ENCODE data around the gene CAPN8.

CAPN8 gene

GRCh38 chr1:223695941-223696340 lies 30.4 kb upstream of the CAPN8 start:
- Histone ChIP-seq H2AFZ (ENCODE audit: low read depth, low read length) (no peak overlapping the region), H3K9ac (ENCODE audit: low read depth, low read length) (no peak overlapping the region), H3K27ac (ENCODE audit: low read length) (no peak overlapping the region), H3K9me3 (ENCODE audit: insufficient read depth, low read length, severe bottlenecking) (no peaks in the 10 kb centered on the region), H3K4me1 (ENCODE audit: insufficient read depth, low read length) (peaks cover 4% of the 10 kb centered on the region), H3K4me2 (ENCODE audit: insufficient read depth, low read length) (no peak overlapping the region), H3K79me2 (ENCODE audit: insufficient read depth, low read length) (no peaks in the 10 kb centered on the region), H4K20me1 (ENCODE audit: insufficient read depth, low read length) (no peaks in the 10 kb centered on the region), H3K4me3 (ENCODE audit: low read depth in 1 of 2, low read length in 2 of 2) (no peak overlapping the region), H3K36me3 (ENCODE audit: insufficient read depth, low read length) (no peaks in the 10 kb centered on the region), H3K27me3 (ENCODE audit: insufficient read depth, low read length, poor library complexity) (no peaks in the 10 kb centered on the region)
- TF ChIP-seq CTCF (IDR thresholded peaks at IDR 0.05; ENCODE audit: borderline replicate concordance, extremely low read depth, low read length, poor library complexity, severe bottlenecking) (no peak), EZH2 (IDR thresholded peaks at IDR 0.05; ENCODE audit: borderline replicate concordance, low read depth, low read length, severe bottlenecking) (no peak)
- ATAC-seq (ENCODE audit: insufficient read depth, low read depth) (no peak), DNase-seq (no peak)

- H2AFZ ChIP-seq (ENCODE audit: low read depth, low read length), result no peak overlapping the region
- no peak overlapping the region for H3K27ac ChIP-seq (ENCODE audit: low read length)
- no peaks in the 10 kb centered on the region for H3K27me3 ChIP-seq (ENCODE audit: insufficient read depth, low read length, poor library complexity)
- no peak overlapping the region for H3K4me2 ChIP-seq (ENCODE audit: insufficient read depth, low read length)
- DNase-seq, result no peak
- no peak overlapping the region for H3K4me3 ChIP-seq (ENCODE audit: low read depth in 1 of 2, low read length in 2 of 2)
- H3K4me1 ChIP-seq (ENCODE audit: insufficient read depth, low read length), result peaks cover 4% of the 10 kb centered on the region
- no peaks in the 10 kb centered on the region for H3K36me3 ChIP-seq (ENCODE audit: insufficient read depth, low read length)
- H3K79me2 ChIP-seq (ENCODE audit: insufficient read depth, low read length), result no peaks in the 10 kb centered on the region
- TF ChIP-seq EZH2 (IDR thresholded peaks at IDR 0.05; ENCODE audit: borderline replicate concordance, low read depth, low read length, severe bottlenecking) (no peak), CTCF (IDR thresholded peaks at IDR 0.05; ENCODE audit: borderline replicate concordance, extremely low read depth, low read length, poor library complexity, severe bottlenecking) (no peak)
- ATAC-seq (ENCODE audit: insufficient read depth, low read depth), result no peak
- no peak overlapping the region for H3K9ac ChIP-seq (ENCODE audit: low read depth, low read length)
- no peaks in the 10 kb centered on the region for H4K20me1 ChIP-seq (ENCODE audit: insufficient read depth, low read length)
- H3K9me3 ChIP-seq (ENCODE audit: insufficient read depth, low read length, severe bottlenecking), result no peaks in the 10 kb centered on the region
Observed at GRCh38 chr1:223695014-223695548, 29.6 kb upstream of the CAPN8 start.

GRCh38 chr1:223691121-223691520 lies 25.6 kb upstream of the CAPN8 start:
- Histone ChIP-seq H3K4me1 (ENCODE audit: insufficient read depth, low read length) (no peaks in the 10 kb centered on the region), H3K27me3 (ENCODE audit: insufficient read depth, low read length, poor library complexity) (no peaks in the 10 kb centered on the region), H3K4me3 (ENCODE audit: low read depth in 1 of 2, low read length in 2 of 2) (no peak overlapping the region), H3K4me2 (ENCODE audit: insufficient read depth, low read length) (no peak overlapping the region), H3K9me3 (ENCODE audit: insufficient read depth, low read length, severe bottlenecking) (no peaks in the 10 kb centered on the region), H2AFZ (ENCODE audit: low read depth, low read length) (no peak overlapping the region), H4K20me1 (ENCODE audit: insufficient read depth, low read length) (no peaks in the 10 kb centered on the region), H3K79me2 (ENCODE audit: insufficient read depth, low read length) (no peaks in the 10 kb centered on the region), H3K27ac (ENCODE audit: low read length) (no peak overlapping the region), H3K36me3 (ENCODE audit: insufficient read depth, low read length) (no peaks in the 10 kb centered on the region), H3K9ac (ENCODE audit: low read depth, low read length) (no peak overlapping the region)
- DNase-seq (no peak), ATAC-seq (ENCODE audit: insufficient read depth, low read depth) (no peak)
- TF ChIP-seq CTCF (IDR thresholded peaks at IDR 0.05; ENCODE audit: borderline replicate concordance, extremely low read depth, low read length, poor library complexity, severe bottlenecking), result no peak
- TF ChIP-seq EZH2 (IDR thresholded peaks at IDR 0.05; ENCODE audit: borderline replicate concordance, low read depth, low read length, severe bottlenecking), result no peak

GRCh38 chr1:223684488-223684792 lies 18.9 kb upstream of the CAPN8 start:
- Histone ChIP-seq H3K27ac (ENCODE audit: low read length) (no peak overlapping the region), H3K4me2 (ENCODE audit: insufficient read depth, low read length) (no peak overlapping the region), H3K9me3 (ENCODE audit: insufficient read depth, low read length, severe bottlenecking) (no peaks in the 10 kb centered on the region), H2AFZ (ENCODE audit: low read depth, low read length) (no peak overlapping the region), H3K79me2 (ENCODE audit: insufficient read depth, low read length) (no peaks in the 10 kb centered on the region), H3K9ac (ENCODE audit: low read depth, low read length) (no peak overlapping the region), H3K4me3 (ENCODE audit: low read depth in 1 of 2, low read length in 2 of 2) (no peak overlapping the region), H4K20me1 (ENCODE audit: insufficient read depth, low read length) (0 out of 2 replicates have a peak, but pooled peaks cover 5% of the 10 kb centered on the region), H3K4me1 (ENCODE audit: insufficient read depth, low read length) (no peaks in the 10 kb centered on the region), H3K27me3 (ENCODE audit: insufficient read depth, low read length, poor library complexity) (peaks cover 6% of the 10 kb centered on the region), H3K36me3 (ENCODE audit: insufficient read depth, low read length) (no peaks in the 10 kb centered on the region)
- no peak for TF ChIP-seq CTCF (IDR thresholded peaks at IDR 0.05; ENCODE audit: borderline replicate concordance, extremely low read depth, low read length, poor library complexity, severe bottlenecking)
- no peak for TF ChIP-seq EZH2 (IDR thresholded peaks at IDR 0.05; ENCODE audit: borderline replicate concordance, low read depth, low read length, severe bottlenecking)
- no peak for DNase-seq
- ATAC-seq (ENCODE audit: insufficient read depth, low read depth), result no peak

Data from DND-41 (cell line).